ENCODE measurements around the gene AATK. TPM values are rescaled to one million over a fixed set of nuclear protein-coding genes. Genes with fewer than 3 reads are reported as not detected.

Gene AATK
- total RNA-seq, 1 experiment from 2014 or later, result 0.46 TPM

- H3K79me2 ChIP-seq (ENCODE audit: low read depth), result no peaks in the 10 kb centered on the region
- DNase-seq, result no peak
- no peak overlapping the region for H3K4me2 ChIP-seq
- CTCF ChIA-PET, result no interaction called here
- H2AFZ ChIP-seq, result no peak overlapping the region
- no peaks in the 10 kb centered on the region for H3K27me3 ChIP-seq (ENCODE audit: insufficient read depth, low read depth)
- no peaks in the 10 kb centered on the region for H3F3A ChIP-seq (ENCODE audit: insufficient read depth, low read depth)
- no peaks in the 10 kb centered on the region for H4K20me1 ChIP-seq (ENCODE audit: insufficient read depth)
- POLR2A ChIA-PET (ENCODE audit: unreplicated experiment), result no interaction called here
- H3K4me3 ChIP-seq, result no peak overlapping the region
- intact Hi-C loops (cut with micrococcal nuclease; ENCODE audit: unreplicated experiment), result no loop called here
- H3K27ac ChIP-seq, result no peak overlapping the region
- H3K9me2 ChIP-seq (ENCODE audit: insufficient read depth), result no peaks in the 10 kb centered on the region
- TF ChIP-seq EZH2 (IDR thresholded peaks at IDR 0.05; ENCODE audit: low read depth) (no peak), CTCF (conservative IDR thresholded peaks at IDR 0.05) (no peak)
- no peaks in the 10 kb centered on the region for H3K36me3 ChIP-seq (ENCODE audit: low read depth)
- H3K4me1 ChIP-seq (replicated peaks; ENCODE audit: insufficient read depth), result no peaks in the 10 kb centered on the region
- BruUV-seq (replicated peaks), result no TSS peak
- H3K9me3 ChIP-seq (ENCODE audit: insufficient read depth, low read depth), result no peaks in the 10 kb centered on the region
These were observed 37.7 kb downstream of the AATK start for GRCh38 chr17:81128338-81128737.

GRCh38 chr17:81127526-81128177 lies 38.4 kb downstream of the AATK start:
- intact Hi-C loops (cut with micrococcal nuclease; ENCODE audit: unreplicated experiment), result no loop called here
- no TSS peak for BruUV-seq (replicated peaks)
- no peaks in the 10 kb centered on the region for H3K4me1 ChIP-seq (replicated peaks; ENCODE audit: insufficient read depth)
- no peaks in the 10 kb centered on the region for H3F3A ChIP-seq (ENCODE audit: insufficient read depth, low read depth)
- no peaks in the 10 kb centered on the region for H3K27me3 ChIP-seq (ENCODE audit: insufficient read depth, low read depth)
- ChIA-PET POLR2A (ENCODE audit: unreplicated experiment) (no interaction called here), CTCF (no interaction called here)
- no peak overlapping the region for H3K27ac ChIP-seq
- H3K4me2 ChIP-seq, result no peak overlapping the region
- H4K20me1 ChIP-seq (ENCODE audit: insufficient read depth), result no peaks in the 10 kb centered on the region
- no peaks in the 10 kb centered on the region for H3K79me2 ChIP-seq (ENCODE audit: low read depth)
- TF ChIP-seq EZH2 (IDR thresholded peaks at IDR 0.05; ENCODE audit: low read depth), result no peak
- no peak for TF ChIP-seq CTCF (conservative IDR thresholded peaks at IDR 0.05)
- no peak for DNase-seq
- H3K9me2 ChIP-seq (ENCODE audit: insufficient read depth), result no peaks in the 10 kb centered on the region
- no peak overlapping the region for H2AFZ ChIP-seq
- no peaks in the 10 kb centered on the region for H3K9me3 ChIP-seq (ENCODE audit: insufficient read depth, low read depth)
- no peak overlapping the region for H3K4me3 ChIP-seq
- no peaks in the 10 kb centered on the region for H3K36me3 ChIP-seq (ENCODE audit: low read depth)

- CTCF ChIA-PET, result no interaction called here
- no TSS peak for BruUV-seq (replicated peaks)
These were observed 38.9 kb downstream of the AATK start for GRCh38 chr17:81127133-81127455.

More at GRCh38 chr17:81127133-81127455, 38.9 kb downstream of the AATK start:
- POLR2A ChIA-PET (ENCODE audit: unreplicated experiment), result no interaction called here
- H3F3A ChIP-seq (ENCODE audit: insufficient read depth, low read depth), result no peaks in the 10 kb centered on the region
- no peaks in the 10 kb centered on the region for H3K9me3 ChIP-seq (ENCODE audit: insufficient read depth, low read depth)
- intact Hi-C loops (cut with micrococcal nuclease; ENCODE audit: unreplicated experiment), result no loop called here
- H3K4me1 ChIP-seq (replicated peaks; ENCODE audit: insufficient read depth), result no peaks in the 10 kb centered on the region
- H3K27ac ChIP-seq, result no peak overlapping the region
- no peak overlapping the region for H3K4me3 ChIP-seq
- no peaks in the 10 kb centered on the region for H4K20me1 ChIP-seq (ENCODE audit: insufficient read depth)
- no peaks in the 10 kb centered on the region for H3K27me3 ChIP-seq (ENCODE audit: insufficient read depth, low read depth)
- no peaks in the 10 kb centered on the region for H3K9me2 ChIP-seq (ENCODE audit: insufficient read depth)
- no peaks in the 10 kb centered on the region for H3K36me3 ChIP-seq (ENCODE audit: low read depth)
- no peak for DNase-seq
- H3K79me2 ChIP-seq (ENCODE audit: low read depth), result no peaks in the 10 kb centered on the region
- no peak overlapping the region for H3K4me2 ChIP-seq
- TF ChIP-seq EZH2 (IDR thresholded peaks at IDR 0.05; ENCODE audit: low read depth) (no peak), CTCF (conservative IDR thresholded peaks at IDR 0.05) (no peak)
- no peak overlapping the region for H2AFZ ChIP-seq
